ENCODE results near the gene CCNL1.

The CCNL1 gene

GRCh38 chr3:157142315-157142714 is 17.6 kb downstream of the CCNL1 start:
- no peak for FAIRE-seq

GRCh38 chr3:157139938-157140534 is 19.9 kb downstream of the CCNL1 start:
- FAIRE-seq: no peak

- no peak for FAIRE-seq
Measured at GRCh38 chr3:157136647-157137387, 23.1 kb downstream of the CCNL1 start.

GRCh38 chr3:157135671-157136396 is 24.1 kb downstream of the CCNL1 start:
- no peak for FAIRE-seq

GRCh38 chr3:157134620-157135191 is 25.2 kb downstream of the CCNL1 start:
- no peak for FAIRE-seq

- no peak for FAIRE-seq
Measured at GRCh38 chr3:157133434-157134320, 26.3 kb downstream of the CCNL1 start.

GRCh38 chr3:157132936-157133335 is 27.0 kb downstream of the CCNL1 start:
- FAIRE-seq: no peak

- no peak for FAIRE-seq
Measured at GRCh38 chr3:157132341-157132740, 27.6 kb downstream of the CCNL1 start.

- FAIRE-seq: no peak
Measured at GRCh38 chr3:157131861-157132260, 28.1 kb downstream of the CCNL1 start.

- FAIRE-seq: no peak
Measured at GRCh38 chr3:157130467-157131251, 29.3 kb downstream of the CCNL1 start.

GRCh38 chr3:157129803-157130466 is 30.0 kb downstream of the CCNL1 start:
- FAIRE-seq: no peak

GRCh38 chr3:157128771-157129681 is 30.9 kb downstream of the CCNL1 start:
- FAIRE-seq: no peak

GRCh38 chr3:157127831-157128767 is 31.8 kb downstream of the CCNL1 start:
- no peak for FAIRE-seq

GRCh38 chr3:157127268-157127667 is 32.7 kb downstream of the CCNL1 start:
- FAIRE-seq: no peak

GRCh38 chr3:157126365-157126764 is 33.6 kb downstream of the CCNL1 start:
- no peak for FAIRE-seq

GRCh38 chr3:157125101-157125500 is 34.8 kb downstream of the CCNL1 start:
- FAIRE-seq: no peak

- FAIRE-seq: no peak
Measured at GRCh38 chr3:157123621-157124020, 36.3 kb downstream of the CCNL1 start.

- no peak for FAIRE-seq
Measured at GRCh38 chr3:157122832-157123427, 37.0 kb downstream of the CCNL1 start.
